ENCODE results near the gene LRCH1.

DNA sequence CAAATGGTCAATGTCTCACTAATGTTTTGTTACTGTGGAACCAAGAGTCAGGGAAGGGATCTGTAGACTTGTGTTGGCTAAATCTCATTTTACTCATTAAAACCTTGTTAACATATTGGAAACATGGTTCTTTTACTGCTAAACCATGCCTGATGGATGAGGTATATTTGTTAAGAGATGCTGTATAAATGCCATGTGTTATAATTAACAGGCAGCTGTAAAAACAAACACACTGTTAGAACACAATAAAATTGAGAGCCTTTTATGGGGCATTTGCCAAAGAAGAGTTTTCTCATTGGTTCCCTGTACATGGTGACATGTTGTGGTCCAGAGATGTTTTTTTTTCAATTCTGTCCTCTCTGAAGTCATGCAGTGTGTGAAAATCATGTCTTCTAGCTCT is 122.0 kb downstream of the LRCH1 start:
- TF ChIP-seq, protein P1, sequence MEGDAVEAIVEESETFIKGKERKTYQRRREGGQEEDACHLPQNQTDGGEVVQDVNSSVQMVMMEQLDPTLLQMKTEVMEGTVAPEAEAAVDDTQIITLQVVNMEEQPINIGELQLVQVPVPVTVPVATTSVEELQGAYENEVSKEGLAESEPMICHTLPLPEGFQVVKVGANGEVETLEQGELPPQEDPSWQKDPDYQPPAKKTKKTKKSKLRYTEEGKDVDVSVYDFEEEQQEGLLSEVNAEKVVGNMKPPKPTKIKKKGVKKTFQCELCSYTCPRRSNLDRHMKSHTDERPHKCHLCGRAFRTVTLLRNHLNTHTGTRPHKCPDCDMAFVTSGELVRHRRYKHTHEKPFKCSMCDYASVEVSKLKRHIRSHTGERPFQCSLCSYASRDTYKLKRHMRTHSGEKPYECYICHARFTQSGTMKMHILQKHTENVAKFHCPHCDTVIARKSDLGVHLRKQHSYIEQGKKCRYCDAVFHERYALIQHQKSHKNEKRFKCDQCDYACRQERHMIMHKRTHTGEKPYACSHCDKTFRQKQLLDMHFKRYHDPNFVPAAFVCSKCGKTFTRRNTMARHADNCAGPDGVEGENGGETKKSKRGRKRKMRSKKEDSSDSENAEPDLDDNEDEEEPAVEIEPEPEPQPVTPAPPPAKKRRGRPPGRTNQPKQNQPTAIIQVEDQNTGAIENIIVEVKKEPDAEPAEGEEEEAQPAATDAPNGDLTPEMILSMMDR (conservative IDR thresholded peaks at IDR 0.05; ENCODE audit: low read depth, low read length) = no peak
- TF ChIP-seq RCOR1 (IDR thresholded peaks at IDR 0.05; ENCODE audit: insufficient replicate concordance, low read length) = no peak
- TF ChIP-seq, protein P2, sequence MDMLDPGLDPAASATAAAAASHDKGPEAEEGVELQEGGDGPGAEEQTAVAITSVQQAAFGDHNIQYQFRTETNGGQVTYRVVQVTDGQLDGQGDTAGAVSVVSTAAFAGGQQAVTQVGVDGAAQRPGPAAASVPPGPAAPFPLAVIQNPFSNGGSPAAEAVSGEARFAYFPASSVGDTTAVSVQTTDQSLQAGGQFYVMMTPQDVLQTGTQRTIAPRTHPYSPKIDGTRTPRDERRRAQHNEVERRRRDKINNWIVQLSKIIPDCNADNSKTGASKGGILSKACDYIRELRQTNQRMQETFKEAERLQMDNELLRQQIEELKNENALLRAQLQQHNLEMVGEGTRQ (IDR thresholded peaks at IDR 0.05; ENCODE audit: low read depth, low read length) = no peak
